Measurements from ENCODE around the gene RAE1.
"Not testable (repeated sequence)": the region's sequence is repeated elsewhere in the genome, so short reads cannot be mapped to it uniquely, and the experiment has no call there.

The RAE1 gene

GRCh38 chr20:57417051-57417689 is 66.1 kb downstream of the RAE1 start:
- DNase-seq = no peak

GRCh38 chr20:57417830-57418780 is 67.0 kb downstream of the RAE1 start:
- DNase-seq = no peak

DNA sequence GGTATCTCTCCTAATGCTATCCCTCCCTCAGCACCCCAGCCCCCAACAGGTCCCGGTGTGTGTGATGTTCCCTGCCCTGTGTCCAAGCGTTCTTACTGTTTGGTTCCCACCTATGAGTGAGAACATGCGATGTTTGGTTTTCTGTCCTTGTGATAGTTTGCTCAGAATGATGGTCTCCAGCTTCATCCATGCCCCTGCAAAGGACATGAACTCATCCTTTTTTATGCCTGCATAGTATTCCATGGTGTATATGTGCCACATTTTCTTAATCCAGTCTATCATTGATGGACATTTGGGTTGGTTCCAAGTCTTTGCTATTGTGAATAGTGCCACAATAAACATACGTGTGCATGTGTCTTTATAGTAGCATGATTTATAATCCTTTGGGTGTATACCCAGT is 68.4 kb downstream of the RAE1 start:
- not testable (repeated sequence) for DNase-seq

DNA sequence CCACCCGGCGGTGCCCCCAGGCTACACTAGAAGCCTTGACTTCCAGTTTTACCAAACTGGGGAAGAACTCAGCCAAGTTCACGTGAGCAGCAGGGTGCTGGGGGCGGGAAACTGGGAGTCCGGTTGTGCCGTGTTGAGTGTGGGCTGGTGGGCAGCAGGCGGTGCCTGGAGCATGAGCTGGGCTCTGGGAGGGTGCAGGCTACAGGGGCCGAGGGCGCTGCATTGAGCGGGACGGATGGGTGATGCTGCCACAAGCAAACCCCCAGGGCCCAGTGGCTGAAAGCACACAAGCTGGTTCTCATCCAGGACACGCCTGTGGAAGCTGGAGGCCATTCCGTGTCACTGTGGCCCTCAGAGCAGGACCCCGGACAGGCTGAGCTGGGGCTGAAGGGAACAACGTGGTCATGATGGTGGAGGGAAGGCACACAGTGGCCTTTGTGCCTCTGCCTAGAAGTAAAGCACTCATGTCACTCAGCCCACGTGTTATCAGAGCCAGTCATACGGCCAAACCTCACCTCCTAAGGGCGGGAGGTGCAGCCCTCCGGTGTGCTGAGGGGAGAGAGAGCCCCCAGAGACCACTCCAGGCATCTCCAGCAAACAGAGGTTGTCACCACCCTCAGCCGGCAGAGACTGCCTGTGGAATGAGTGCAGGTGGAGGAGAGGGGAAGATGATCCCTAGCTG is 69.7 kb downstream of the RAE1 start:
- no peak for DNase-seq

GRCh38 chr20:57421253-57422220 is 70.5 kb downstream of the RAE1 start:
- no peak for DNase-seq

- no peak for DNase-seq
These were observed 71.2 kb downstream of the RAE1 start for GRCh38 chr20:57422254-57422653.

DNA sequence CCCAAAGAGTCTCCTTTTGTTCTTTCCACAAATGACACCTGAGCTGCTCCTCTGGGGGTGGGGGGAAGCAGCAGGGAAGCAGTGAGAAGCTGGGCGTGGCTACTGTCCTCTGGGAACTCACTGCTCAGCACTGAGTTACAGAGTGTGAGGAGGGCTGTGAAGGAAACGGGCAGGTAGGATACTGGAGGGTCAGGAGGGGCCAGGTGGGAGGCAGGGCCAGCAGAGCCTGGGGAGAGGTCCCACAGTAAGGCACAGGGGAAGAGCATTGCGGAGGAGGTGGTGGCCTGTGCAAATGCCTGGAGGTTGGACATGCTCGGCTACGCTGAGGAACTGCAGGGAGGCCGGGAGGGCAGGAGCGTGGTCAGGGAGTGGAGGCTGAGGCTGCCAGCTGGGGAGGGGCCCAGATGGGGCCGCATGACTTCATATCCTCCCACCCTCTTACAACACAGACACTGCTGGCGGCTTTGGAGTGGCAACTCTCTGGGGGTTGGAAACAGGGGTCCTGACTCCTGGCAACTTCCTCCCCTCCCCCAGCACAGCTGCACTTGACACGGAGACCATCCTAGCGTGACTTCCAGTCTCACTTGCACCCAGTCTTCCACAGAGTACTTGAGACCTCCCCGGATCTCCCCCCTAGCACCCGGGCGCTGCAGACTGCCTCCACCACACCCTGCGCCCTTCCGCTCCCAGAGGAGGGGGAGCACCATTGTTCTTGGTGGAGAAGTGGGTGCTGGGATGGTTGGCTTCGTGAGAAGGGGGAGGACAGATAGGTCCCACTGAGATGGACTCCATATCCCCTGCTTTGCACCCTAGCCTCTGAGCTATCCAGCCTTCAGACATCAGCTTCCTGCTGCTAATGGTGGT is 74.3 kb downstream of the RAE1 start:
- DNase-seq = no peak

DNA sequence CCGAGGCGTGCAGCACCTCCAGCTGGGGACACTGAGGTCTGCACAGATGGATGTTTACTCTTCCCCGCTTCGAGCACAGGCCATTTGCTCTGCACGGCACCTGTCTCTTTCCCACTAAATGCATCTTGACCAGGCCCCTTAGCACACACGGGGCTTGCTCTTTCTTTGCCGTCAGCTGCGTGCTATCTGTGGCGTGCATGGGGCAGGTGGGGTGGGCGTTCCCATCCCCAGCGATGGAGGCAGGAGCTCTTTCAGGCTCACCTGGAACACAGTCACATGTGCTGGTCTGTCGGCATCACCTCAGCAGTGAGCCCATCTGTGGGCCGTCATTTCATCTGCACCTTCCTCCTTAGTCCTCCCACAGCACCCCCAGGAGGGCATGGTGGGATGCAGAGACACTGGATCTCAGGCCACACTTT is 75.2 kb downstream of the RAE1 start:
- DNase-seq = no peak

- DNase-seq = no peak
These were observed 75.8 kb downstream of the RAE1 start for GRCh38 chr20:57426831-57427230.

- DNase-seq = no peak
These were observed 77.5 kb downstream of the RAE1 start for GRCh38 chr20:57428324-57429158.
